Measurements from ENCODE around the gene CNTN5. TPM values are rescaled to one million over a fixed set of nuclear protein-coding genes. Genes with fewer than 3 reads are reported as not detected.

CNTN5 gene
- total RNA-seq, 2 donors from 2014 or later, result 1.4 to 3.3 TPM

DNA sequence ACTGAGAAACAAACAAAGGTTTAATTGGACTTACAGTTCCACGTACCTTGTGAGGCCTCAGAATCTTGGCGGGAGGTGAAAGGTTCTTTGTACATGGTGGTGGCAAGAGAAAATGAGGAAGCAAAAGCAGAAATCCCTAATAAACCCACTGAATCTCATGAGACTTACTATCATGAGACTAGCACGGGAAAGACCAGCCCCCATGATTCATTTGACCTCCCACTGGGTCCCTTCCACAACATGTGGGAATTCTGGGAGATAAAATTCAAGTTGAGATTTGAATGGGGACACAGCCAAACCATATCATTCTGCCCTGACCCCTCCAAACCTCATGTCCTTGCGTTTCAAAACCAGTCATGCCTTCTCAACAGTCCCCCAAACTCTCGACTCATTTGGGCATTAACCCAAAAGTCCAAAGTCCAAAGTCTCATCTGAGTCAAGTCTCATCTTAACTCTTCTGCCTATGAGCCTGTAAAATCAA is 617.4 kb downstream of the CNTN5 start:
- no peak overlapping the region for H3K27ac ChIP-seq (ENCODE audit: low read depth, low read length)
- no peaks in the 10 kb centered on the region for H3K4me1 Mint-ChIP-seq
- H3K4me3 ChIP-seq (ENCODE audit: low read length), result no peak overlapping the region
- H3K27me3 ChIP-seq (ENCODE audit: control insufficient read depth, insufficient read depth, low read length, poor library complexity, severe bottlenecking), result no peaks in the 10 kb centered on the region
- H3K4me3 Mint-ChIP-seq, result no peak overlapping the region
- H3K36me3 ChIP-seq (ENCODE audit: control insufficient read depth, insufficient read depth, low read length), result no peaks in the 10 kb centered on the region
- no peak overlapping the region for H3K27ac Mint-ChIP-seq
- H3K36me3 Mint-ChIP-seq (ENCODE audit: low read depth), result peaks cover 6% of the 10 kb centered on the region
- no peaks in the 10 kb centered on the region for H3K4me1 ChIP-seq (ENCODE audit: control insufficient read depth, insufficient read depth, low read length)
- DNase-seq, result no peak
- peaks cover 26% of the 10 kb centered on the region for H3K9me3 Mint-ChIP-seq
- WGBS, 2 experiments (ENCODE audit: insufficient coverage in 1 of 2, insufficient read length in 1 of 2), result 67 to 82% methylated on average over 2 to 5 of the region's 5 CpGs
- no peaks in the 10 kb centered on the region for H3K27me3 Mint-ChIP-seq (ENCODE audit: insufficient read depth)
- H3K9ac ChIP-seq (ENCODE audit: extremely low read depth, low read length, poor library complexity, severe bottlenecking), result no peak overlapping the region
- no peak for TF ChIP-seq CTCF (conservative IDR thresholded peaks at IDR 0.05)
- peaks cover 7% of the 10 kb centered on the region for H3K9me3 ChIP-seq (ENCODE audit: control insufficient read depth, low read length)

- no peaks in the 10 kb centered on the region for H3K27me3 ChIP-seq (ENCODE audit: control insufficient read depth, insufficient read depth, low read length, poor library complexity, severe bottlenecking)
- no peak for DNase-seq
- H3K36me3 Mint-ChIP-seq (ENCODE audit: low read depth), result peaks cover 6% of the 10 kb centered on the region
- peaks cover 7% of the 10 kb centered on the region for H3K9me3 ChIP-seq (ENCODE audit: control insufficient read depth, low read length)
- H3K27ac Mint-ChIP-seq, result no peak overlapping the region
- no peaks in the 10 kb centered on the region for H3K27me3 Mint-ChIP-seq (ENCODE audit: insufficient read depth)
- no peaks in the 10 kb centered on the region for H3K36me3 ChIP-seq (ENCODE audit: control insufficient read depth, insufficient read depth, low read length)
- no peak overlapping the region for H3K9ac ChIP-seq (ENCODE audit: extremely low read depth, low read length, poor library complexity, severe bottlenecking)
- no peak overlapping the region for H3K27ac ChIP-seq (ENCODE audit: low read depth, low read length)
- H3K4me1 ChIP-seq (ENCODE audit: control insufficient read depth, insufficient read depth, low read length), result no peaks in the 10 kb centered on the region
- H3K4me1 Mint-ChIP-seq, result no peaks in the 10 kb centered on the region
- TF ChIP-seq CTCF (conservative IDR thresholded peaks at IDR 0.05), result no peak
- H3K4me3 Mint-ChIP-seq, result no peak overlapping the region
- H3K9me3 Mint-ChIP-seq, result peaks cover 28% of the 10 kb centered on the region
- H3K4me3 ChIP-seq (ENCODE audit: low read length), result no peak overlapping the region
Measured at GRCh38 chr11:99640671-99641070, 619.9 kb downstream of the CNTN5 start.

DNA sequence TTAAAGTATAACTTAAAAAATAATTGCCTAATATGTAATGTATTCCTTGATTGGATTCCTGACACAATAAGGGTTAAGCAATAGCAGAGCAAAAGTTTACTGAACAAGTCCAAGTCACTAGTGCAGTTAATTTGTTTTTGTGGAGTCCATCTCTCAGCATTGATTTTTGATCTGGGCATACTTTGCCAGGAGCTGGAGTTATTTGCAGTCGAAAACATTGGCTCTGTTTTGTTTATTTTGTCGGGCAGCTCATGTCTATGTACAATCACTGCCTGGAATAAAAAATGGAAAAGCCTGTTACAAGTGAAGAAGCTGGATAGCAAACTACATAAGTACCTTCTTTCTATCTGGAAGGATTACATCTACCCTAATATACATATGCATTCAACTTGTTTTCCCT is 625.2 kb downstream of the CNTN5 start:
- Mint-ChIP-seq H3K4me3 (no peak overlapping the region), H3K4me1 (no peaks in the 10 kb centered on the region), H3K27me3 (ENCODE audit: insufficient read depth) (no peaks in the 10 kb centered on the region), H3K36me3 (ENCODE audit: low read depth) (no peaks in the 10 kb centered on the region), H3K27ac (no peak overlapping the region), H3K9me3 (peaks cover 3% of the 10 kb centered on the region)
- Histone ChIP-seq H3K4me1 (ENCODE audit: control insufficient read depth, insufficient read depth, low read length) (no peaks in the 10 kb centered on the region), H3K27ac (ENCODE audit: low read depth, low read length) (no peak overlapping the region), H3K36me3 (ENCODE audit: control insufficient read depth, insufficient read depth, low read length) (no peaks in the 10 kb centered on the region), H3K9me3 (ENCODE audit: control insufficient read depth, low read length) (no peaks in the 10 kb centered on the region), H3K4me3 (ENCODE audit: low read length) (no peak overlapping the region), H3K9ac (ENCODE audit: extremely low read depth, low read length, poor library complexity, severe bottlenecking) (no peak overlapping the region), H3K27me3 (ENCODE audit: control insufficient read depth, insufficient read depth, low read length, poor library complexity, severe bottlenecking) (no peaks in the 10 kb centered on the region)
- no peak for DNase-seq
- WGBS, 2 experiments (ENCODE audit: insufficient coverage in 1 of 2, insufficient read length in 1 of 2), result 87% methylated on average over 2 of the region's 2 CpGs; no CpG with 5 or more reads in 1 of the 2 experiments
- no peak for TF ChIP-seq CTCF (conservative IDR thresholded peaks at IDR 0.05)
